Suprapubic skin (tissue), 4 donors: ENCODE measurements around the gene MYO7A.

ENCODE experiments used
- EP300 ChIP-seq: sonication (generic); formaldehyde crosslinking; IDR thresholded peaks from one replicate; pipeline ENCODE4 v1.6.1; 2017; ENCODE audit warnings: antibody characterized with exemption
- POLR2A ChIP-seq, 2 donors: fragments of 450-650 bp; IDR thresholded peaks; one replicate each; pipeline ENCODE4 v1.6.1; 2017; ENCODE audit warnings: antibody characterized with exemption in 2 of 2, mild to moderate bottlenecking in 2 of 2, moderate library complexity in 2 of 2
- POLR2AphosphoS5 ChIP-seq, 3 donors: sonication (generic); formaldehyde crosslinking; IDR thresholded peaks; one replicate each; pipeline ENCODE4 v1.6.1; 2017; ENCODE audit warnings: antibody characterized with exemption in 3 of 3
- TF ChIP-seq, protein P1 (sequence below), 2 donors: fragments of 200-600 bp in 1 of 2; fragments of 450-650 bp in 1 of 2; sonication (generic) in 1 of 2; IDR thresholded peaks; one replicate each; pipeline ENCODE4 v1.5.1; 2016 to 2019; ENCODE audit warnings: antibody characterized with exemption in 2 of 2, mild to moderate bottlenecking in 1 of 2, moderate library complexity in 1 of 2

DNA sequence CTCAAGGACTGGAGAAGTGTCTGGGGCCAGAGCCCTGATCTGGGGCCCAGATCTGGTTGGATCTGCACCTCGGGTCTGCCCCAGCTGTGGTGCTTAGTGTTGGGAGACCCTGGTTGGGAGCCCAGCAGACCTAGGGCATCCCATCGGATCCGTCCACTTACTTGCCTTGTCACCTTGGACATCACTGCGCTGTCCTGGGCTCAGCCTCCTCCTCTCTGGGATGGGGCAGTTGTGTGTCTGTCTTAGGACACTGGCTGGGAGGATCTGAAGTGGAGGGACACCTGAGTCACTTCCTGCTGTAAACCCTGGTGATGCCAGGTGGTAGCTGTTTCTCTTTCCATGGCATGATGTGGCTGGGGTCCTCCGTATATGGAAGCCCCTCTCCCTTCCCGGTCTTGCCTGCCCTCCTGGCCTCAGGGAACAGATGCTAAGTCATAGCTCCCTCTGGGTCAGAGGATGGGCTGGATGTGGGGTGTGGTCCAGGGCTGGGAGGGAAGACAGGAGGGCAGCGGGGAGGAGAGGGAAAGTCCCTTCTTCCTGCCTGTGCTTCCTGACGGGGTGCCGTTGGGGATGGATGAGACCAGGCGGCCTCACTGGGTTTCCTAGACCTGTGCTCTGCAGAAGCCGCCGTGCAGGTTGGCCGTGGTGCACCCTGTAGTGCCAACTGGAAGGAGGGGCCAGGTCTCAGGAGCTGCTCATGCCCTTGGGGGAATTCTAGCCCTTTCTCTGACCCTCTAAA, 37.5 kb upstream of the MYO7A start:
- TF ChIP-seq, protein P1, sequence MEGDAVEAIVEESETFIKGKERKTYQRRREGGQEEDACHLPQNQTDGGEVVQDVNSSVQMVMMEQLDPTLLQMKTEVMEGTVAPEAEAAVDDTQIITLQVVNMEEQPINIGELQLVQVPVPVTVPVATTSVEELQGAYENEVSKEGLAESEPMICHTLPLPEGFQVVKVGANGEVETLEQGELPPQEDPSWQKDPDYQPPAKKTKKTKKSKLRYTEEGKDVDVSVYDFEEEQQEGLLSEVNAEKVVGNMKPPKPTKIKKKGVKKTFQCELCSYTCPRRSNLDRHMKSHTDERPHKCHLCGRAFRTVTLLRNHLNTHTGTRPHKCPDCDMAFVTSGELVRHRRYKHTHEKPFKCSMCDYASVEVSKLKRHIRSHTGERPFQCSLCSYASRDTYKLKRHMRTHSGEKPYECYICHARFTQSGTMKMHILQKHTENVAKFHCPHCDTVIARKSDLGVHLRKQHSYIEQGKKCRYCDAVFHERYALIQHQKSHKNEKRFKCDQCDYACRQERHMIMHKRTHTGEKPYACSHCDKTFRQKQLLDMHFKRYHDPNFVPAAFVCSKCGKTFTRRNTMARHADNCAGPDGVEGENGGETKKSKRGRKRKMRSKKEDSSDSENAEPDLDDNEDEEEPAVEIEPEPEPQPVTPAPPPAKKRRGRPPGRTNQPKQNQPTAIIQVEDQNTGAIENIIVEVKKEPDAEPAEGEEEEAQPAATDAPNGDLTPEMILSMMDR (IDR thresholded peaks at IDR 0.05), result no peak
- TF ChIP-seq POLR2A (IDR thresholded peaks at IDR 0.05) (no peak), EP300 (no peak), POLR2AphosphoS5 (IDR thresholded peaks at IDR 0.05) (no peak)
